Dermis blood vessel endothelial cell (primary cell): ENCODE data around the gene SUGCT. TPM values are rescaled to one million over a fixed set of nuclear protein-coding genes. Genes with fewer than 3 reads are reported as not detected.
"Not testable (repeated sequence)": the region's sequence is repeated elsewhere in the genome, so short reads cannot be mapped to it uniquely, and the experiment has no call there.

ENCODE experiments used
- DNase-seq: peaks from one replicate; pipeline ENCODE4 v3.0.0; 2010
- total RNA-seq: library from RNA; depleted of rRNA; stranded (reverse); fragments of >200 nt; gene quantifications from 2 replicates; pipeline ENCODE4 v1.2.3, GENCODE V29; 2014

Gene SUGCT
- total RNA-seq, 1 donor from 2014 or later: 1.0 TPM

GRCh38 chr7:40414704-40415103 lies 279.9 kb downstream of the SUGCT start:
- DNase-seq: not testable (repeated sequence)

- DNase-seq: no peak
Measured at GRCh38 chr7:40418448-40418847, 283.6 kb downstream of the SUGCT start.

- no peak for DNase-seq
Measured at GRCh38 chr7:40418983-40419382, 284.2 kb downstream of the SUGCT start.

- no peak for DNase-seq
Measured at GRCh38 chr7:40419806-40420205, 285.0 kb downstream of the SUGCT start.

- no peak for DNase-seq
Measured at GRCh38 chr7:40421433-40421832, 286.6 kb downstream of the SUGCT start.

GRCh38 chr7:40425696-40426095 lies 290.9 kb downstream of the SUGCT start:
- DNase-seq: no peak

- no peak for DNase-seq
Measured at GRCh38 chr7:40428421-40428820, 293.6 kb downstream of the SUGCT start.

GRCh38 chr7:40429826-40430225 lies 295.0 kb downstream of the SUGCT start:
- DNase-seq: no peak

GRCh38 chr7:40432046-40432445 lies 297.2 kb downstream of the SUGCT start:
- DNase-seq: no peak

GRCh38 chr7:40436710-40437109 lies 301.9 kb downstream of the SUGCT start:
- no peak for DNase-seq

GRCh38 chr7:40437498-40437897 lies 302.7 kb downstream of the SUGCT start:
- DNase-seq: peak; percentile 45

GRCh38 chr7:40437936-40438634 lies 303.3 kb downstream of the SUGCT start:
- DNase-seq: no peak

GRCh38 chr7:40439686-40440085 lies 304.9 kb downstream of the SUGCT start:
- no peak for DNase-seq

- DNase-seq: no peak
Measured at GRCh38 chr7:40447345-40447744, 312.5 kb downstream of the SUGCT start.

- DNase-seq: no peak
Measured at GRCh38 chr7:40455485-40455884, 320.7 kb downstream of the SUGCT start.

- no peak for DNase-seq
Measured at GRCh38 chr7:40457776-40458480, 323.1 kb downstream of the SUGCT start.

GRCh38 chr7:40463446-40463845 lies 328.6 kb downstream of the SUGCT start:
- no peak for DNase-seq

- no peak for DNase-seq
Measured at GRCh38 chr7:40468891-40469864, 334.4 kb downstream of the SUGCT start.

- no peak for DNase-seq
Measured at GRCh38 chr7:40470091-40470592, 335.3 kb downstream of the SUGCT start.

GRCh38 chr7:40470817-40471216 lies 336.0 kb downstream of the SUGCT start:
- DNase-seq: no peak

GRCh38 chr7:40471891-40472290 lies 337.1 kb downstream of the SUGCT start:
- DNase-seq: no peak

GRCh38 chr7:40474790-40475680 lies 340.2 kb downstream of the SUGCT start:
- DNase-seq: no peak
